ENCODE data around the gene GDPD1.
"Not testable (repeated sequence)": the region's sequence is repeated elsewhere in the genome, so short reads cannot be mapped to it uniquely, and the experiment has no call there.

GDPD1 gene

GRCh38 chr17:59220328-59221158 lies at the start of gene GDPD1:
GDPD1 (plus strand) TSS chr17:59220511; CDS start chr17:59220610, 99 bp downstream.
- peak; percentile 78 for DNase-seq

- no peak for DNase-seq
Observed at GRCh38 chr17:59172436-59173004, 47.8 kb upstream of the GDPD1 start.

- DNase-seq, result no peak
Observed at GRCh38 chr17:59174671-59175070, 45.6 kb upstream of the GDPD1 start.

GRCh38 chr17:59175076-59175475 lies 45.2 kb upstream of the GDPD1 start:
- no peak for DNase-seq

- no peak for DNase-seq
Observed at GRCh38 chr17:59178266-59178985, 41.9 kb upstream of the GDPD1 start.

GRCh38 chr17:59179601-59180000 lies 40.7 kb upstream of the GDPD1 start:
- not testable (repeated sequence) for DNase-seq

- no peak for DNase-seq
Observed at GRCh38 chr17:59180626-59181025, 39.7 kb upstream of the GDPD1 start.

- DNase-seq, result no peak
Observed at GRCh38 chr17:59181481-59181880, 38.8 kb upstream of the GDPD1 start.

GRCh38 chr17:59185997-59186396 lies 34.3 kb upstream of the GDPD1 start:
- no peak for DNase-seq

- no peak for DNase-seq
Observed at GRCh38 chr17:59186850-59187249, 33.5 kb upstream of the GDPD1 start.

GRCh38 chr17:59190806-59191205 lies 29.5 kb upstream of the GDPD1 start:
- no peak for DNase-seq

- no peak for DNase-seq
Observed at GRCh38 chr17:59193336-59193862, 26.9 kb upstream of the GDPD1 start.

GRCh38 chr17:59199398-59199797 lies 20.9 kb upstream of the GDPD1 start:
- DNase-seq, result no peak

- DNase-seq, result no peak
Observed at GRCh38 chr17:59202320-59202719, 18.0 kb upstream of the GDPD1 start.

GRCh38 chr17:59219370-59219769 lies 941 bp upstream of the GDPD1 start:
- no peak for DNase-seq

- no peak for DNase-seq
Observed at GRCh38 chr17:59219992-59220327, 351 bp upstream of the GDPD1 start.

GRCh38 chr17:59221159-59221847 lies 992 bp downstream of the GDPD1 start:
- no peak for DNase-seq

GRCh38 chr17:59223813-59224212 lies 3.5 kb downstream of the GDPD1 start:
- no peak for DNase-seq

GRCh38 chr17:59228588-59228987 lies 8.3 kb downstream of the GDPD1 start:
- not testable (repeated sequence) for DNase-seq

- DNase-seq, result no peak
Observed at GRCh38 chr17:59230764-59231163, 10.5 kb downstream of the GDPD1 start.

GRCh38 chr17:59234631-59235030 lies 14.3 kb downstream of the GDPD1 start:
- DNase-seq, result no peak

- DNase-seq, result no peak
Observed at GRCh38 chr17:59238906-59239305, 18.6 kb downstream of the GDPD1 start.

- no peak for DNase-seq
Observed at GRCh38 chr17:59244081-59244480, 23.8 kb downstream of the GDPD1 start.
